ENCODE data around the gene ARHGEF3.

ARHGEF3 gene

DNA sequence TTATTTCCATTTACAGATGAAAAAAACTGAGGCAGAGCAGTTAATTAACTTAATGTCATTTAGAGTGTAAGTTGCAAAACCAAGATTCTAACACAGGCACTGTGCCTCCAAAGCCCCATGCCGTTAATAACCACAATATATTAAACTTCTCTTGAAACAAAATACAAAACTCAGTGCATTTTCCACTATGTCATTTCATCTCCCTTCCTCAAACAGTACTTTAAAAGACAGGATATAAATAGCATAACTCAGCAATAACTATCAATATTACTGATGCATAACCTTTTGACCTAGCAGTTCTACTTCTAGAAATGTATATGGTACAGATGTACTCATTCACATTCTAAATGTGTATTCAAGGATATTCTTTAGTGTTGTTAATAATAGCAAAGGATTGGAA, 113.6 kb downstream of the ARHGEF3 start:
- no peak overlapping the region for H3K4me3 ChIP-seq (ENCODE audit: control insufficient read depth in 1 of 7, extremely low read depth in 1 of 7, insufficient read depth in 4 of 7, low read depth in 2 of 7, low read length in 6 of 7)
- peaks cover 0 to 2% (median 0%) of the 10 kb centered on the region in 4 experiments for H3K36me3 ChIP-seq (ENCODE audit: control insufficient read depth in 4 of 4, insufficient read depth in 4 of 4, low read length in 3 of 4)
- peaks cover 0 to 4% (median 0%) of the 10 kb centered on the region in 5 experiments for H3K9me3 ChIP-seq (ENCODE audit: control extremely low read depth in 1 of 5, control insufficient read depth in 4 of 5, insufficient read depth in 2 of 5, low read depth in 1 of 5, low read length in 4 of 5)
- no CpG with 5 or more reads among the region's 1 CpG for WGBS (ENCODE audit: insufficient coverage)
- DNase-seq: no peak
- POLR2A ChIA-PET: no interaction called here
- no peak overlapping the region for H3K27ac ChIP-seq (ENCODE audit: insufficient read depth in 1 of 2, low read depth in 1 of 2, low read length in 2 of 2, poor library complexity in 1 of 2, severe bottlenecking in 2 of 2)
- CTCF ChIA-PET: no interaction called here
- no peaks in the 10 kb centered on the region for H3K27me3 ChIP-seq (replicated peaks in 2 of 5; ENCODE audit: control insufficient read depth in 4 of 5, insufficient read depth in 5 of 5, low read length in 4 of 5)
- peaks cover 0 to 11% (median 9%) of the 10 kb centered on the region in 4 experiments for H3K4me1 ChIP-seq (ENCODE audit: control extremely low read depth in 1 of 4, control insufficient read depth in 4 of 4, insufficient read depth in 4 of 4, low read length in 3 of 4)

DNA sequence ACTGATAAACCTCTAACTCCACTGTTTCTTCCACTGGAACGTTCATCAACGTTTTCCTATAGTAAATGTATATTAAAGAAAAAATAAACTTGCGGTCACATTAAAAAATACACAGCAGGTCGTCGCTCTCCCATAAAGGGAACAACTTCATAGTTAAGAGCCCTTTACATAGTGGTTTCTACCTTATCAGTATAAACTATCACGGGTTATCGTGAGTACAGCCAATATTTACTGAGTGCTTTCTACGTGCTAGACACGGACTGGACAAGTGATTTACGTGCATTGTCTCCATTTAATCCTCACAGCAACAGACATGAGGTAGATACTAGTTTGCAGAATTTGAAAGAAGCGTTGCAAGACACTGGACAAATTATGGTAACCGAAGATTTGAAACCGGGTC, 117.7 kb downstream of the ARHGEF3 start:
- 99% methylated on average over 10 of the region's 13 CpGs for WGBS (ENCODE audit: insufficient coverage)
- H3K4me1 ChIP-seq (ENCODE audit: control extremely low read depth in 1 of 4, control insufficient read depth in 4 of 4, insufficient read depth in 4 of 4, low read length in 3 of 4): peaks cover 9 to 23% (median 12%) of the 10 kb centered on the region in 4 experiments
- peaks cover 0 to 3% (median 1%) of the 10 kb centered on the region in 4 experiments for H3K36me3 ChIP-seq (ENCODE audit: control insufficient read depth in 4 of 4, insufficient read depth in 4 of 4, low read length in 3 of 4)
- H3K9me3 ChIP-seq (ENCODE audit: control extremely low read depth in 1 of 5, control insufficient read depth in 4 of 5, insufficient read depth in 2 of 5, low read depth in 1 of 5, low read length in 4 of 5): peaks cover 0 to 4% (median 0%) of the 10 kb centered on the region in 5 experiments
- no peak for DNase-seq
- ChIA-PET CTCF (interaction anchor here (1.6 to 2.9 kb wide), 2 partner anchors 11 to 12 kb away, joined by 7 to 8 read pairs; no protein-coding TSS in a partner anchor), POLR2A (no interaction called here)
- H3K27ac ChIP-seq (ENCODE audit: insufficient read depth in 1 of 2, low read depth in 1 of 2, low read length in 2 of 2, poor library complexity in 1 of 2, severe bottlenecking in 2 of 2): no peak overlapping the region
- H3K27me3 ChIP-seq (replicated peaks in 2 of 5; ENCODE audit: control insufficient read depth in 4 of 5, insufficient read depth in 5 of 5, low read length in 4 of 5): no peaks in the 10 kb centered on the region
- no peak overlapping the region for H3K4me3 ChIP-seq (ENCODE audit: control insufficient read depth in 1 of 7, extremely low read depth in 1 of 7, insufficient read depth in 4 of 7, low read depth in 2 of 7, low read length in 6 of 7)

- peak within 1 kb of the TSS; percentile 73 to 94 (median 89) for H3K4me3 ChIP-seq (ENCODE audit: control insufficient read depth in 1 of 7, extremely low read depth in 1 of 7, insufficient read depth in 4 of 7, low read depth in 2 of 7, low read length in 6 of 7)
- H3K4me1 ChIP-seq (ENCODE audit: control extremely low read depth in 1 of 4, control insufficient read depth in 4 of 4, insufficient read depth in 4 of 4, low read length in 3 of 4): peaks cover 9 to 23% (median 12%) of the 10 kb centered on the region in 4 experiments
- no peaks in the 10 kb centered on the region for H3K27me3 ChIP-seq (replicated peaks in 2 of 5; ENCODE audit: control insufficient read depth in 4 of 5, insufficient read depth in 5 of 5, low read length in 4 of 5)
- peak; percentile 85 to 93 (median 92) for DNase-seq
- peak within 1 kb of the TSS; percentile 95 to 97 for H3K27ac ChIP-seq (ENCODE audit: insufficient read depth in 1 of 2, low read depth in 1 of 2, low read length in 2 of 2, poor library complexity in 1 of 2, severe bottlenecking in 2 of 2)
- H3K36me3 ChIP-seq (ENCODE audit: control insufficient read depth in 4 of 4, insufficient read depth in 4 of 4, low read length in 3 of 4): peaks cover 0 to 3% (median 1%) of the 10 kb centered on the region in 4 experiments
- H3K9me3 ChIP-seq (ENCODE audit: control extremely low read depth in 1 of 5, control insufficient read depth in 4 of 5, insufficient read depth in 2 of 5, low read depth in 1 of 5, low read length in 4 of 5): peaks cover 0 to 4% (median 0%) of the 10 kb centered on the region in 5 experiments
- CTCF ChIA-PET: no interaction called here
- POLR2A ChIA-PET: no interaction called here
- 20% methylated on average over 63 of the region's 68 CpGs for WGBS (ENCODE audit: insufficient coverage)
Measured at GRCh38 chr3:56683122-56683817, 118.5 kb downstream of the ARHGEF3 start, which contains the start of gene TASOR. TSS of gene TASOR (minus strand) at chr3:56683265. CDS start at chr3:56683006, 259 bp downstream.

GRCh38 chr3:56682462-56683121, 119.2 kb downstream of the ARHGEF3 start:
- peak; percentile 76 to 87 (median 76) for DNase-seq
- Histone ChIP-seq H3K4me3 (ENCODE audit: control insufficient read depth in 1 of 7, extremely low read depth in 1 of 7, insufficient read depth in 4 of 7, low read depth in 2 of 7, low read length in 6 of 7) (peak overlapping the region; percentile 73 to 94 (median 89)), H3K4me1 (ENCODE audit: control extremely low read depth in 1 of 4, control insufficient read depth in 4 of 4, insufficient read depth in 4 of 4, low read length in 3 of 4) (peaks cover 9 to 23% (median 12%) of the 10 kb centered on the region in 4 experiments), H3K27ac (ENCODE audit: insufficient read depth in 1 of 2, low read depth in 1 of 2, low read length in 2 of 2, poor library complexity in 1 of 2, severe bottlenecking in 2 of 2) (peak overlapping the region; percentile 95 to 97), H3K27me3 (replicated peaks in 2 of 5; ENCODE audit: control insufficient read depth in 4 of 5, insufficient read depth in 5 of 5, low read length in 4 of 5) (no peaks in the 10 kb centered on the region), H3K36me3 (ENCODE audit: control insufficient read depth in 4 of 4, insufficient read depth in 4 of 4, low read length in 3 of 4) (peaks cover 0 to 3% (median 1%) of the 10 kb centered on the region in 4 experiments), H3K9me3 (ENCODE audit: control extremely low read depth in 1 of 5, control insufficient read depth in 4 of 5, insufficient read depth in 2 of 5, low read depth in 1 of 5, low read length in 4 of 5) (peaks cover 0 to 4% (median 0%) of the 10 kb centered on the region in 5 experiments)
- WGBS (ENCODE audit: insufficient coverage): under 1% methylated on average over 30 of the region's 58 CpGs
- POLR2A ChIA-PET: interaction anchor here (0.5 to 1.0 kb wide), 5 partner anchors 10 to 119 kb away, joined by 3 to 6 read pairs (median 4); partner anchors contain the start of gene ARHGEF3
- CTCF ChIA-PET: no interaction called here

GRCh38 chr3:56681984-56682461, 119.7 kb downstream of the ARHGEF3 start:
- peaks cover 9 to 23% (median 12%) of the 10 kb centered on the region in 4 experiments for H3K4me1 ChIP-seq (ENCODE audit: control extremely low read depth in 1 of 4, control insufficient read depth in 4 of 4, insufficient read depth in 4 of 4, low read length in 3 of 4)
- ChIA-PET POLR2A (interaction anchor here (0.5 to 1.0 kb wide), 5 partner anchors 11 to 120 kb away, joined by 3 to 6 read pairs (median 4); partner anchors contain the start of gene ARHGEF3), CTCF (no interaction called here)
- peaks cover 0 to 4% (median 0%) of the 10 kb centered on the region in 5 experiments for H3K9me3 ChIP-seq (ENCODE audit: control extremely low read depth in 1 of 5, control insufficient read depth in 4 of 5, insufficient read depth in 2 of 5, low read depth in 1 of 5, low read length in 4 of 5)
- H3K36me3 ChIP-seq (ENCODE audit: control insufficient read depth in 4 of 4, insufficient read depth in 4 of 4, low read length in 3 of 4): peaks cover 0 to 4% (median 3%) of the 10 kb centered on the region in 4 experiments
- H3K27me3 ChIP-seq (replicated peaks in 2 of 5; ENCODE audit: control insufficient read depth in 4 of 5, insufficient read depth in 5 of 5, low read length in 4 of 5): no peaks in the 10 kb centered on the region
- H3K4me3 ChIP-seq (ENCODE audit: control insufficient read depth in 1 of 7, extremely low read depth in 1 of 7, insufficient read depth in 4 of 7, low read depth in 2 of 7, low read length in 6 of 7): peak overlapping the region; percentile 73 to 94 (median 89)
- DNase-seq: no peak
- WGBS (ENCODE audit: insufficient coverage): 2% methylated on average over 4 of the region's 10 CpGs
- peak overlapping the region; percentile 95 to 97 for H3K27ac ChIP-seq (ENCODE audit: insufficient read depth in 1 of 2, low read depth in 1 of 2, low read length in 2 of 2, poor library complexity in 1 of 2, severe bottlenecking in 2 of 2)

DNA sequence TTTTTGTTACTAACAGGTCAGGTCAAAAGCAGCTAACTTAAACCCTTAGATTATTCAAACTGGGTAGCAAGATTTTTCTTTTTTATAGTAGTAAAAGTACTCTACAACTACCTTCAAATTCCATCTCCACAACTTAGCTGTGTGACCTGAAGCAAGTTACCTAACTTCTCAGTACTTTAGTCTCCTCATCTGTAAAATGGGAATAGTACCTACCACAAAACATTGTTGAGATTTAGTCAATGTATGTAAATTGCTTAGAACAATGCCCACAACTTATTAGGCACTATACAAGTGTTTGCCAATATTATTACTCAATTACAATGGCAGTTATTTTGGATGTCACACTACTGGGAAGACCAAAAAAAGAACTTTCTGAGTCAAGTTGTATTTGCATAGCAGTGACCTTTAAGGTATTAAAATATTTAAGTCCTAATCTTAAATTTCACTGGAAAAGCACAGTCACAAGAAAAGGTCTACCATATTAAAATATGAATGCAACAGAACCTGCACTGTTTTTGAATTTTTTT, 121.6 kb downstream of the ARHGEF3 start:
- peaks cover 0 to 4% (median 3%) of the 10 kb centered on the region in 4 experiments for H3K36me3 ChIP-seq (ENCODE audit: control insufficient read depth in 4 of 4, insufficient read depth in 4 of 4, low read length in 3 of 4)
- no peak overlapping the region for H3K27ac ChIP-seq (ENCODE audit: insufficient read depth in 1 of 2, low read depth in 1 of 2, low read length in 2 of 2, poor library complexity in 1 of 2, severe bottlenecking in 2 of 2)
- no peak for DNase-seq
- H3K27me3 ChIP-seq (replicated peaks in 2 of 5; ENCODE audit: control insufficient read depth in 4 of 5, insufficient read depth in 5 of 5, low read length in 4 of 5): no peaks in the 10 kb centered on the region
- peaks cover 9 to 23% (median 12%) of the 10 kb centered on the region in 4 experiments for H3K4me1 ChIP-seq (ENCODE audit: control extremely low read depth in 1 of 4, control insufficient read depth in 4 of 4, insufficient read depth in 4 of 4, low read length in 3 of 4)
- ChIA-PET CTCF (no interaction called here), POLR2A (no interaction called here)
- peaks cover 0 to 4% (median 0%) of the 10 kb centered on the region in 5 experiments for H3K9me3 ChIP-seq (ENCODE audit: control extremely low read depth in 1 of 5, control insufficient read depth in 4 of 5, insufficient read depth in 2 of 5, low read depth in 1 of 5, low read length in 4 of 5)
- H3K4me3 ChIP-seq (ENCODE audit: control insufficient read depth in 1 of 7, extremely low read depth in 1 of 7, insufficient read depth in 4 of 7, low read depth in 2 of 7, low read length in 6 of 7): no peak overlapping the region
